Transverse colon (tissue), 3 donors: Measurements from ENCODE around the gene POLR2L.

Source experiments
- CTCF ChIP-seq, 5 experiments: fragments of 200-600 bp in 3 of 5; fragments of 450-650 bp in 2 of 5; sonication (generic) in 3 of 5; IDR thresholded peaks; 1 replicate in 2 of 5; 2 replicates in 3 of 5; pipeline ENCODE4 v1.5.1; 2016 to 2017; ENCODE audit warnings: antibody characterized with exemption in 5 of 5, inconsistent platforms in 3 of 5, mild to moderate bottlenecking in 2 of 5, moderate library complexity in 1 of 5
- EP300 ChIP-seq: sonication (generic); formaldehyde crosslinking; IDR thresholded peaks from one replicate; pipeline ENCODE4 v1.6.1; 2017; ENCODE audit warnings: antibody characterized with exemption, low read depth

GRCh38 chr11:869399-870126 is 27.2 kb upstream of the POLR2L start:
- TF ChIP-seq CTCF (IDR thresholded peaks at IDR 0.05) = no peak
- TF ChIP-seq EP300 = no peak
